GM12878 (cell line): ENCODE data around the gene FOS. TPM values are rescaled to one million over a fixed set of nuclear protein-coding genes. Genes with fewer than 3 reads are reported as not detected.

Experiments used
- ATF3 ChIP-seq: IDR thresholded peaks from 2 replicates; pipeline ENCODE4 v1.6.1; 2011; ENCODE audit warnings: low read depth, mild to moderate bottlenecking, low read length, moderate library complexity, borderline replicate concordance; ENCODE audit errors: extremely low read depth
- ATF7 ChIP-seq: fragments of 450-650 bp; IDR thresholded peaks from 2 replicates; pipeline ENCODE4 v1.6.1; 2016; ENCODE audit warnings: low read depth, mild to moderate bottlenecking
- DPF2 ChIP-seq: fragments of 450-650 bp; IDR thresholded peaks from 2 replicates; pipeline ENCODE4 v1.6.1; 2017; ENCODE audit warnings: mild to moderate bottlenecking
- E2F8 ChIP-seq: fragments of 450-650 bp; IDR thresholded peaks from 2 replicates; pipeline ENCODE4 v1.6.1; 2018; ENCODE audit warnings: mild to moderate bottlenecking, low read depth, moderate library complexity; ENCODE audit not compliant: partially characterized antibody
- GABPA ChIP-seq: IDR thresholded peaks from 2 replicates; pipeline ENCODE4 v1.6.1; 2014; ENCODE audit warnings: antibody characterized with exemption, low read depth, mild to moderate bottlenecking, inconsistent platforms
- LARP7 ChIP-seq: fragments of 450-650 bp; IDR thresholded peaks from 2 replicates; pipeline ENCODE4 v1.6.1; 2017; ENCODE audit warnings: mild to moderate bottlenecking
- MLLT1 ChIP-seq: fragments of 450-650 bp; IDR thresholded peaks from 2 replicates; pipeline ENCODE4 v1.6.1; 2016; ENCODE audit warnings: mild to moderate bottlenecking
- MTA2 ChIP-seq: fragments of 450-650 bp; IDR thresholded peaks from 2 replicates; pipeline ENCODE4 v1.6.1; 2016; ENCODE audit warnings: low read depth, mild to moderate bottlenecking, moderate library complexity
- MYC ChIP-seq: IDR thresholded peaks from 2 replicates; pipeline ENCODE4 v1.6.1; 2011; ENCODE audit warnings: mild to moderate bottlenecking, low read length, moderate library complexity, inconsistent platforms; ENCODE audit not compliant: insufficient read depth, insufficient replicate concordance, insufficient read length, severe bottlenecking
- NR2C1 ChIP-seq: fragments of 450-650 bp; IDR thresholded peaks from 2 replicates; pipeline ENCODE4 v1.6.1; 2017; ENCODE audit warnings: antibody characterized with exemption, mild to moderate bottlenecking, moderate library complexity
- PBX3 ChIP-seq: IDR thresholded peaks from 2 replicates; pipeline ENCODE4 v1.6.1; 2011; ENCODE audit warnings: mild to moderate bottlenecking, low read depth, low read length, moderate library complexity; ENCODE audit not compliant: insufficient replicate concordance
- POLR2AphosphoS2 ChIP-seq: IDR thresholded peaks from 2 replicates; pipeline ENCODE4 v1.6.1; 2011; ENCODE audit warnings: low read depth, mild to moderate bottlenecking, low read length, improper control_type of control experiment, moderate library complexity
- SREBF2 ChIP-seq: IDR thresholded peaks from 2 replicates; pipeline ENCODE4 v1.6.1; 2012; ENCODE audit warnings: mild to moderate bottlenecking, low read length
- SUPT20H ChIP-seq: IDR thresholded peaks from 2 replicates; pipeline ENCODE4 v1.6.1; 2011; ENCODE audit warnings: low read depth, mild to moderate bottlenecking, low read length, moderate library complexity, borderline replicate concordance; ENCODE audit not compliant: control insufficient read depth
- USF2 ChIP-seq: IDR thresholded peaks from 2 replicates; pipeline ENCODE4 v1.6.1; 2011; ENCODE audit warnings: low read depth, low read length, improper control_type of control experiment, borderline replicate concordance
- ZBTB11 ChIP-seq: fragments of 450-650 bp; formaldehyde crosslinking; IDR thresholded peaks from 2 replicates; pipeline ENCODE4 v1.5.0; 2022; ENCODE audit warnings: mild to moderate bottlenecking, missing genetic modification characterization
- ZNF207 ChIP-seq: fragments of 450-650 bp; IDR thresholded peaks from 2 replicates; pipeline ENCODE4 v1.6.1; 2014; ENCODE audit warnings: antibody characterized with exemption, mild to moderate bottlenecking, borderline replicate concordance
- ZNF274 ChIP-seq: IDR thresholded peaks from one replicate; pipeline ENCODE4 v1.8.0; 2011; ENCODE audit not compliant: insufficient read length, insufficient read depth
- polyA plus RNA-seq, 11 experiments: library from polyadenylated mRNA; depleted of rRNA in 4 of 11; unstranded in 6 of 11; stranded (reverse) in 5 of 11; fragments of >200 nt; fragmentation: Nextera tagmentation in 4 of 11; fragmentation: Illumina TruSeq in 1 of 11; extraction: Ambion mirVana in 4 of 11; extraction: Trizol in 1 of 11; gene quantifications; 1 replicate in 1 of 11; 2 replicates in 10 of 11; pipeline versions ENCODE4 v1.2.1 to v1.2.3, GENCODE V29; 2011 to 2016; ENCODE audit warnings: inconsistent platforms in 2 of 11, missing spikeins in 2 of 11, low read depth in 1 of 11
- total RNA-seq, 4 experiments: library from RNA; depleted of rRNA in 3 of 4; stranded (reverse); fragments of >200 nt in 3 of 4; fragmentation: Illumina TruSeq in 1 of 4; extraction: Trizol in 1 of 4; gene quantifications; 2 replicates each; pipeline versions ENCODE4 v1.2.1 to v1.2.3, GENCODE V29; 2013 to 2021

FOS gene
- total and polyA plus RNA-seq, 10 of the 15 experiments (the other 5 are each of a cell fraction or from before 2014, with no cell fraction given) = 0.02 to 0.95 (median 0.38) TPM

- TF ChIP-seq MLLT1 (no peak), SUPT20H (no peak), ATF3 (no peak), POLR2AphosphoS2 (no peak), MTA2 (peak; percentile 77), ZBTB11 (CRISPR knock-in tag) (no peak), MYC (no peak), ATF7 (no peak; the same call in none of the 2 replicates), ZNF274 (no peak), LARP7 (no peak), ZNF207 (no peak), NR2C1 (no peak), PBX3 (peak; percentile 92), USF2 (no peak), GABPA (no peak), DPF2 (peak; percentile 94), SREBF2 (no peak), E2F8 (no peak)
Measured at GRCh38 chr14:75230140-75230792, 48.4 kb upstream of the FOS start (continued).
